RCC 7860 (cell line): Measurements from ENCODE around the gene ECM1.

Experiments used
- DNase-seq: peaks from one replicate; pipeline ENCODE4 v3.0.0-alpha.2; 2015; ENCODE audit warnings: low spot score
- FAIRE-seq: peaks from 2 replicates; lab custom pipeline; 2012; peaks lifted over from hg19 to GRCh38; lab: Jason Lieb, UNC

ECM1 gene

GRCh38 chr1:150507912-150508864, at the start of gene ECM1:
Gene ECM1 (plus strand): TSS chr1:150508109. CDS start chr1:150508210, 101 bp downstream.
- FAIRE-seq (peak; percentile 78), DNase-seq (peak; percentile 72)

GRCh38 chr1:150464422-150464826, 43.5 kb upstream of the ECM1 start:
- peak; percentile 7 for FAIRE-seq

GRCh38 chr1:150466964-150467363, 40.9 kb upstream of the ECM1 start:
- DNase-seq (no peak), FAIRE-seq (no peak)

More at GRCh38 chr1:150464422-150464826, 43.5 kb upstream of the ECM1 start:
- DNase-seq, result peak; percentile 46

- FAIRE-seq (no peak), DNase-seq (no peak)
Measured at GRCh38 chr1:150469291-150469690, 38.6 kb upstream of the ECM1 start.

- DNase-seq, result no peak
- no peak for FAIRE-seq
Measured at GRCh38 chr1:150472601-150473200, 35.2 kb upstream of the ECM1 start.

DNA sequence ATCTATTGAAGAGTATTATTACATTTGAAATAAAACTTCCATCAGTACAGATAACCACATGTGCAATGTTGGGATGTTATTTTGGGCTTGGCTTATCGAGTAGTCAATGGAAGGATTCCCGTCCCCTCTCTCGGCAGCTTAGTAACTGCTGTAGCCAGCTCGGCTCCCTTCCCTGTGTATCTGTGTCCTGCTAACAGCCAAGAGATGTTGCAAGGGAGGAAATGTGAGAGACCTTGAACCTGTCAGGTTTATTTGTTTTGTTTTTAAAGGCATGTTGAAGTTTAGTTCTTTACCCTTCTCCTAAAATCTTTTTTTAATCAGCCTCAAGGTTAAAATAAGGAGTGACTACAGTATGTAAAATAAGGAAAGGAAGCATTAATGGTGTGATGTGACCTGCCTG, 34.2 kb upstream of the ECM1 start:
- DNase-seq (no peak), FAIRE-seq (no peak)

DNA sequence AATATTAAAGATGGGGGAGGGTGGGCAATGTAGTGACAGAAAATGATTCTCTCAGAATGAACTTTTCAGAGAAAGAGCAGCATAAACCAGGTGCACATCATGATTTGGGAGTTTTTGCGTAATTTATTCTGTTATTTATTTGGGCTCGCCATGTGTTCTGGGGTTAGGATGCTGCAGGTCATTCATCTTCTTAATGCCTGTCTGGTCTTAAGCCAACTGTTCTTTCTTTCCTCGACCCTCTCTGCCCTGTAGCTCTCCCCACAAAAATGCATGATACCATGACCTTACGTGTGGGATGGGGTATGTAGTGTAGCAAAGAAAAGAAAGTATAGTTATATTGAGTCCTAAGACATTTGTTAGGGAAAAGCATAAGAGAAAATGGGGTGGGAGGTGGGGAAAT, 33.0 kb upstream of the ECM1 start:
- no peak for DNase-seq
- no peak for FAIRE-seq

DNA sequence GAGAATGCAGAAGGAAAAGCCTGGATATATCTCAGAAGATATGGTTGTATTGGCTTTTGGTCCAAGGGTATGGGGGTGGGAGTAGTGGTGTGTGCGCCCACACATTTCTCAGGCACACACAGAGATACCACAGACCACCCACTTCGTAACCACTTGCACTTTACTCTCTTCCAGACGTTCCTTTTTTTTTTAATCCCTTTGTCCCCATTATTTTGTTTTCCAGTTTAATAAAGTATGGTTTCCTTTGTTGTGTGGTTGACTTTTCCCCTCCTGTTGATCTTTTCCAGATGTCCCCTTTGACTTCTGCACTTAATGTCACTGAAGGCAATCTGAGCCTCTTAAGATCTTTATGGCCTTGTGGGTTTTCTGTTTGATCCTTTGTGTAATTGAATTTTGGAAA, 31.2 kb upstream of the ECM1 start:
- no peak for DNase-seq
- no peak for FAIRE-seq

- DNase-seq, result no peak
- no peak for FAIRE-seq
Measured at GRCh38 chr1:150477320-150477719, 30.6 kb upstream of the ECM1 start.

- FAIRE-seq (no peak), DNase-seq (no peak)
Measured at GRCh38 chr1:150477733-150478132, 30.2 kb upstream of the ECM1 start.

DNA sequence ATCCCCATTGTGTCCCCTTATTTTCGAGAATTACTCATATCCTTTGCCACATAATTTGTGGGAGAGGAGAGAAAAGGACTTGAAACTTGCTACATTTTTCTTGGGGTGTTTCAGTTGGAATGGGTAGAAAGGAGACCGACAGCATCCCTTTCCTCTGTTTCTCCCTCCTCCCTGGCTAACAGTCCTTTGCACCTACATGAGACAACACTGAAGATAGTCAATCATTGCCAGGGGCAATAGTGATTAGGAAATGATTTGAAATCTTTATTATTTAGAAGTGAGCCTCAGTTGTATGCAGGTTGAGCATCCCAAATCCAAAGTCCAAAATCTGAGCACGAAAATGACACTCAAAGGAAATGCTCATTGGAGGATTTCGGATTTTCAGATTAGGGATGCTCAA, 28.5 kb upstream of the ECM1 start:
- FAIRE-seq, result no peak
- no peak for DNase-seq

DNA sequence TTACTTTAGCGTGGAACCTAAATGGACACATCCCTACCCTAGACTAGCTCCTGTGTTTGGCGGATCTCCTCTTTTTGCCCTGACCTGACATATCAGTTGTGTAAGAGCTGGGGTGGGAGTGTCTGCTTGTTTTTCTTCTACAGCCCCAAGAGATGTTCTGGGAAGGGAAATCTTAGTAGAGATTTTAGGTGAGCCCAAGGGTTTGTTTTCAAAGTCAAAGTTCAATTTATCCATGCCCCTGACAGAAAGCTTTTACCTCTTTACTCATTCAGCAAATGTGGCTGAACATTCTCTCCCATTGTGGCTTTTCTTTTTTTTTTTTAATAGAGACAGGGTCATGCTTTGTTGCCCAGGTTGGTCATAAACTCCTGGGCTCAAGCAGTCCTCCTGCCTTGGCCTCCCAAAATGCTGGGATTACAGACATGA, 28.0 kb upstream of the ECM1 start:
- FAIRE-seq (no peak), DNase-seq (no peak)

GRCh38 chr1:150484431-150484830, 23.5 kb upstream of the ECM1 start:
- DNase-seq, result peak; percentile 26
- FAIRE-seq, result no peak

DNA sequence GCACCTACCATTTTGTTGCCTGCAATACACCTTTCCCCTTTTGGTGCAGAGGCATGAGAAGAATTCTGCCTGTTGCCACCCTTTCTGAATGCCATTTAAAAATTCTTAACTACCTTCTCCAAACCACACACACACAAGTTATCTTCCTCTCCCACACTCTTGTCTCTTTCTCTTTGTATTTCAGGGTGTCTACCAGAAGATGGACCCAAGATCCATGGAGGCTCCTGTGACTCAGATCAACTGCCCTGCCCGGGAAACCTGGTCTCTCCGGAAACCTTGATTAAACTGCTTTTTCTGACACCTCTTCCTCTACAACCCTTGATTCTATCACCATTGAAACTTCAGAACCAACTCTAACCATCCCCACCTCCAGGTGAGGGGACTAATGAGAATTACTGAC, 23.0 kb upstream of the ECM1 start:
- peak; percentile 13 for DNase-seq
- no peak for FAIRE-seq

- DNase-seq (peak; percentile 99), FAIRE-seq (peak; percentile 83)
Measured at GRCh38 chr1:150486966-150487762, 20.7 kb upstream of the ECM1 start, which contains the start of gene TARS2. Gene TARS2 (plus strand): TSS chr1:150487419. CDS start chr1:150487451, 32 bp downstream.

GRCh38 chr1:150487763-150488115, 20.2 kb upstream of the ECM1 start:
- FAIRE-seq (no peak), DNase-seq (no peak)

DNA sequence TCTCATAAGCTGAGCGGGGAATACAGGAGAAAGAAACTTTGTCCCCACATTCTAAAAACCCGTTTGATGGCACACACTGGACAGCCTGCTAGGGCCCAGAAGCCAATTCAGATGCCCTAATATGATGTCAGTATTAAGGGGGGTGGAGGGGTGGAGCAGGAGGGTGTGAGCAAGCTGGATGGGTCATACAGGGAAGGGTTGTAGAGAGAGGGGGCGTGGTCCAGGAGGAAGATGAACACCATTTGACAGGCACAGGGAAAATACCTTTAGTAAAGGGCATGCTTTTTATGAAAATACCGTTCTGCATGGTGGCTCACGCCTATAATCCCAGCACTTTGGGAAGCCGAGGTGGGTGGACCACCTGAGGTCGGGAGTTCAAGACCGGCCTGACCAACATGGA, 14.7 kb upstream of the ECM1 start:
- DNase-seq (no peak), FAIRE-seq (no peak)

DNA sequence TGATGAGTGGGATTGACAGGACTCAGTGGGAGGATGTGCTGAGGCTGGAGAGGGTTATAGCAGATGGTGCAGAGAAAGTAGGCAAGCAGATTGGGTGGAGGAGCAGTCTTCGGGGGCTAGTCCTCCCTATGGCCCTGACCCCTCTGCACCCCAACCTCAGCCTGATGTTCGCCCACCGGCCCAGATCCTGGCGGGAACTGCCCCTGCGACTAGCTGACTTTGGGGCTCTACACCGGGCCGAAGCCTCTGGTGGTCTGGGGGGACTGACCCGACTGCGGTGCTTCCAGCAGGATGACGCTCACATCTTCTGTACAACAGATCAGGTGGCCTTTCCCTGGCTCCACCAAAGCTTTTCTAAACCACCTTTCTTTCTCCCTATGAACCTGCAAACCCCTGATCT, 9.6 kb upstream of the ECM1 start:
- FAIRE-seq, result no peak
- DNase-seq, result no peak

DNA sequence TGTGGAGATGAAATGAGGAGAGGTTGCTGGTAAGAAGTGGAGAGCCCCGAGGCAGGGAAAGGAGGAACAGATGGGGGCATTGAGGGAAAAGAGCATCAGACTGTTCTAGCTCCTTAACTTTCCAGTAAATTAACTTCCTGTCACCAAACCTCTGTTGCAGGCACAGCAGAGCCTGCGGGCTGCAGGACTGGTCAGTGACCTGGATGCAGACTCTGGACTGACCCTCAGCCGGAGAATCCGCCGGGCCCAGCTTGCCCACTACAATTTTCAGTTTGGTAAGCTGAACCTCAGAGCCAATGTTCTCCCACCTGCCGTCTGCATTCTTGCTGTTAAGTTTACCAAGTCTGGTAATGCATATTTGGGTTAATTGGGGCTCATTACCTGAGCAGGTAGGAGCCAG, 2.5 kb upstream of the ECM1 start:
- FAIRE-seq (no peak), DNase-seq (no peak)

DNA sequence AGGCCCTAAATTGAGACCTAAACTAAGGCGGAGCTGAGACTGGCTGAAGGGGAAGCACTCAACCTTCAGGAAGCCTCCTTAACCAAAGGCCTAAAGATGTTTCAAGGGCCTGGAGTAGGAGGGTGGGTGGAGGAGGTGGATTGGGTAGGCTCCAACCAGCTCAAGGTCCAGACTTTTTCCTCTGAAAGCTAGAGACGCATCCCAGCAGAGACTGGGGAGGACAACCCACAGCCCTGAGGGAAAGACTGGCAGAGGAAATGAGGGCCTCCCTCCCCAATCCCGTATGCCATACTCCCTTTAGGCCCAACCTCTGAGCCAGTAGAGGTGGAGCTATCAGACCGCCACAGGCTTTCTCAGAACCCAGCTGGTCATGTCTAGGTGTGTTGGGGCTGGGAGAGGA, 1.1 kb downstream of the ECM1 start:
- no peak for DNase-seq
- FAIRE-seq, result no peak

- FAIRE-seq, result no peak
- no peak for DNase-seq
Measured at GRCh38 chr1:150511551-150511950, 3.6 kb downstream of the ECM1 start.
